GM21447 (cell line): ENCODE measurements around the gene TENM4.

Experiments
- ATAC-seq: cut with Tn5 transposase; IDR thresholded peaks from one replicate; pipeline ENCODE4 v1.9.1; 2021; ENCODE audit not compliant: unreplicated experiment

TENM4 gene

DNA sequence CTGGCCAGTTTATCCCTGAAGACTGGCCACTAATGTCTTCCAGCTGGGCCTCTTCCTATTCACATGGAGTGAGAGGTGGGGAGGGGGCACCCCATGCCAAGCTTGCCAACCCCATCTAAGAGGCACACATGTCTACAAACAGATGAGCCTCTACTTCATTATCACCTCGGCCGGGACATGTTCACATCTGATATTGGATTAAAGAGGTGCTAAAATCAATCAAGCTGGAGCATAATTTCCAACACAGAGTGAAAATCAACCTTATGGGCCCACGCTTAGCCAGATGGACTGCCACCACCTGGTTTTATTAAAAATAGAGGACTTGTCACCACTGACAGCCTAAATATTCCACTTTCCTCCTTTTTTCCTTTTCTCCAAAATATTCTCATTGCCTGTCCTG, 703.5 kb downstream of the TENM4 start:
- ATAC-seq = no peak

DNA sequence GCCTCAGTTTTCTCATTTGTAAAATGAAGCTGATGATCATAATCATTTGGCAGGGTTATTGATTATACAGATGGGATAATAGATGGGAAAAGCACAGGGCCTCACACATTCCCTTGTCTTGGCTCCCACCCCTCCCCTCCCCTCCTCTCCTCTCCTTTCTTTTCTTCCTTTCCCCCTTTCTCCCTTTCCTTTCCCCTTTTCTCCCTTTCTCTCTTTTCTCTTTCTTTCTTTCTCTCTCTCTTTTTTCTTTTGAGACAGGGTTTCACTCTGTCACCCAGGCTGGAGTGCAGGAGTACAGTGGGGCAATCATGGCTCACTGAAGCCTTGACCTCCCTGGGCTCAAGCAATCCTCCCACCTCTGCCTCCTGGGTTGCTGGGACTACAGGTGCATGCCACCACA, 705.1 kb downstream of the TENM4 start:
- ATAC-seq = no peak

DNA sequence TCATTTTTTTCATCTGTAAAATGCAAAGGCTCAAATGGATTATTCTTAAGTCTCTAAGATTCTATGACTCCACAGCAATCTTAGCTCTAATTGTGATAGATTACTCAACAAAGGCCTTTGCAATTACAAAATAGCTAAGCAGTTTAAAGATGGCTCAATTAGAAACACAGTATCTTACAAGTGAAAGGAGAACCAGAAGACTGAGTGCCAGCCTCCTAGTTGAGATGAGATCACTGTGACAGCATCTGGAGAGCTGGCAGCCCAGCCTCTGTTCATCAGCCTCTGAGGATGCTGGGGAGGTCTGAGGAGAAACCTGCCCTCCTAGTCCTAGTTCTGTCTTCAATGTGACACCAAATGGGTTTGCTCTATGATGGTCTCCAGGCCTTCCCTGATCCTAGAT, 707.8 kb downstream of the TENM4 start:
- ATAC-seq = no peak

DNA sequence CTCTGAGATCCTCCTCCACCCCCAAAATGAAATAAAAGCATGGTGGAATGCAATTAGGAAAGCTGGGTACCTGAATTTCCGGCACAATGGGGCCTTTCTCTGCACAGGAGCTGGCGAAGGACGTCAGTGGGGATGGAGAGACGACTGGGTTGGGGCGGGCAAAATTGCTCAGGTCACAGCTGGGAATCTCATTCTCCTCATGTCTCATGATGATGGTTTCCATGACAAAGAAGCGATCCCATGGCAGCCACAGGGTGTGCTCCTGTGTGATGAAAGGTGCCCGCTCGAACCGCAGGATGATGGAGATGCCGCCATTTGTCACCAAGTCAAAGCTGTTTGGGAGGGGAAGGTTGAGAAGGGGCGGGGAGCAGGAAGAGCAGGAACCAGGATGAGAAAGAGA, 708.6 kb downstream of the TENM4 start:
- ATAC-seq = no peak

DNA sequence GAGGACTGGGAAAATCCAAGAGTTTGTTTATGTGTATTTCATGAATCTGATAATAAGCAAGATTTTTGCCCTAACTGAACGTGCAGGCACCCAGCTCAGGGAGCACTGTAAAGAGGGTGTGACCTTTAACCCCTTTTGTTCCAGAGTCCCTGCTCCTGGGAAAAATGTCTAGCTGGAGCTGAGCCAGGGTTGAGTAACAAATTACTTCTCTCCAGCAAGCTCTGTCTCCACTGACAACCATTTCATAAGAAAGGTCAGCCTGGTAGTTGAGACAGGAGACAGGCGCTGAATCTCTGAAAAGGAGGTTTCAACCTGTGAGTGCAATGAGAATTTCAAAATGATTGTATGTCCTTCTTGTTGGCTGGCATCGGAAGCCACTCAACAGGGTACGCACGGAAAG, 709.8 kb downstream of the TENM4 start:
- no peak for ATAC-seq

DNA sequence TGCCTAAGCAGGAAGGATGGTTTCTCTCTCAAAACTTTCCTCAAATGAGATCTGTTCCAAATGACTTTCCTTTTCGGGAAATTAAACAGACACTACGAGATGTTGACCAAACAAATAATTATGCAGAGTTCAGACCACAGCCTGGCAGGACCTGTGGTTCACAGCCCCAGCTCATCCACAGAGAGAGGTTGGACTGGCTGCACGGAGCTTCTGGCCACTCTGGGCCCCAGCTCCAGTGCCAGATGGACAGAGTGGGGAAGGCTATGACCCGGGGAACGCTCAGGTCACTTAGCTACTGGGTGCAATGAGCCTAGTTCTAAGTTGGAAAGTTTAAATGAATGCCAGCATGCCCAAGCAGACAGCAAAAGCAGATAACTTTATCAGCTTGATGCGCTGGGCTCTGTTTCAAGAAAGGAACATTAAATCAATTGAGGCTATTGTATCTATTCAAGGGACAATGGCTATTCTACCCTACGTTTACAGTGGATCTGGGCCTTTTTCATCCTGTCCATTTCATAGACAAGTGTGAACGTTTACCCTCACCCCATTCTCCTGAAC, 710.5 kb downstream of the TENM4 start:
- ATAC-seq = no peak

DNA sequence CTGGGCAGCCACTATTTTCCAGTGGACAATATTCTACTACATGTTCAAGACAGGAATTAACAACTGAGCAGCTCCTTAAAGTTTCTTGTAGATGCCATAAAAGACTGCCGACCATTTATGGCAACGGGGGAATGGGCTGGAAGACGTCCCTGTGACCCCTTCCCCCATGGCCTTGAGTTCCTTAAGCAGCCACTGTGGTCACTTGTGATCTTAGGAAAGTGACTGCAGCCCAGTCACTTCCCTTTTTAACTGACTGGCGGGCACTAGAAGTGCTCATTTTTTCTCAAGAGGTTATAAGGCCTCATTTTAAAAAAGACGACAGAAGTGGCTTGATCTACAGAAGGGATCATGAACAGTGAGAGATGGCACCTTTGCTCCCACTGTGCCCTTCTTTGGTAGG, 713.0 kb downstream of the TENM4 start:
- ATAC-seq = no peak

DNA sequence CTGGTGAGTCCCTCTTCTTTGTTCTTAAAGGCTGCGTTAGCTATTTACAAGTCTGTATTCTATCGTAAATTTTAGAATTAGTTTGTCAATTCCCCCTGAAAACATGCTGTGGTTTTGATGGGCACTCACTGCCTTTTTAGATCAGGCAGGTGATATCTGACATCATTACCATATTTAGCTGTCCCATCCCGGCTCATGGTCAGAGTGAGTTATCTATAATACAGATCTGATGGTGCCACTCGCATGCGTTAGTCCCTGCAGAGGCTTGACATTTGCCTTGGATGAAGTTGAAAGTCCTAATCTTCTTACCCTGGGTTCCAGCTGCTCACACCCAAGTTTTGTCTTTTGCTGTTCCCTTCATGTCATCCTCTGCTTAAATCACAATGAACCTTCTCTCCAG, 715.6 kb downstream of the TENM4 start:
- no peak for ATAC-seq

DNA sequence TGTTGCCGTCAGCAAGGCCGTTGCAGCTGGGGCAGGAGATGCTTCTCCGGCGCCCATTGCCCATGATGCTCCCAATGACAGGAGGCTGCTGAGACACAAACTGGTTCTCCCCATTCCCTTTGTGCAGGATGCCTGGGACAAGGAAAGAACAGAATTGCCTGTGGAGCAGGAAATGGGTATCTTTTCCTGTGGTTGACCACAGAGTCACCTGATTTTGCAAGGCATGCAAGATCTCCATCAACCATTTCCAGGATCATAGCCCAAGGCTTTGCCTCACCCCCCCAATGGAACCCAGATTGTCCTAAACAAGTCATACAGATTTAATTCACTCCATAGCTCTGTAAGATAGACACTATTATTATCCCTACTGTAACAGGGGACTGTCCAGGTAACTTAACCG, 718.0 kb downstream of the TENM4 start:
- ATAC-seq = no peak

DNA sequence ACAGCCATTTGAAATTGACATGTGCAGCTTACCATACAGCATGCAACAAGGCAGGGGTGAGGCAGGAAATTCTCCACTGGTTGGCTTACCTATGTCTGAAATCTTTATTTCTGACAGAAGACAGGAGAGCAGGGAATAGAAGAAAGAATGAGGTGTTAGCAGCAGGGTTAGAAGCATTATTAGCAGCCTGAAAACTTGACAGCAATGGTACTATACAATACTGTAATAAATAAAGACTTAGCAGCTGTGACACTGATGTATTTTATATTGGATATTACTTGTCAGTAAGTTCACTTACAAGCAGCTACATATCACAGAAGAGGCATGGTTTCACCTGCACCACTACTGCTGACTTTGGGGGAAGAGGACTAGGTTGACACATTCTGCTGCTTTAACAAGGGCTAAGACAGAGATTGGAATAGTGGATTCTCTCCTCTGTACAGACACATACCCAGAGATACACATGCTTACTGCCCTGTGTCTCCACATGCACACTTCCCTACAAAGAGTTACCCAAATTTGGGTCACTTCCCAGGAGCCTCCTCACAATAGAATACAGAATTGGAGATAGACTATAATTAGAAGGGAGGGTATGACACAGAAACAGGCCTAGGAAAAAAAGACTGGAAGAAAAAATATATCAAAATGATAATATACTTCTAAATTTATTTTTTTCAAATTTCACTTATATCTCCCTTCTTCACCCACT, 720.4 kb downstream of the TENM4 start:
- ATAC-seq = no peak

DNA sequence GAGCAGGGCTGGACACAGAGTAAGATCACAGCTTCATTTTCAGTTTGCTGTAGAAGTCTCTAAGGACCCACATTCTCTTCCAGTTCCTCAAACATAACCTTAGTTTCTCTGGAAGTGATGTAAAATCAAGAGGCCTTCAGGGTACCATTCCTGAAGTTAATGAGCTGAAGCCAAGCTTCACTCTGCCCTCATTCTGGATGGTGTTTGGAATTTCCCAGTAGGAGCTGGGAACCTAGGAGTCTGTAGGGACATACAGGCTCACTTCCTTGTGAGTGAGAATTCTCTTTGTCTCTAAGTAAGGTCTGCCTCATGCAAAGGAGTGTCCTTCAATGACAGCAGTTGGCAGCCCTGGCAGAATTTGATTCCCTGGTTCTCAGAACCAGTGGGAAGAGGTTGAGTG, 723.8 kb downstream of the TENM4 start:
- ATAC-seq = no peak

DNA sequence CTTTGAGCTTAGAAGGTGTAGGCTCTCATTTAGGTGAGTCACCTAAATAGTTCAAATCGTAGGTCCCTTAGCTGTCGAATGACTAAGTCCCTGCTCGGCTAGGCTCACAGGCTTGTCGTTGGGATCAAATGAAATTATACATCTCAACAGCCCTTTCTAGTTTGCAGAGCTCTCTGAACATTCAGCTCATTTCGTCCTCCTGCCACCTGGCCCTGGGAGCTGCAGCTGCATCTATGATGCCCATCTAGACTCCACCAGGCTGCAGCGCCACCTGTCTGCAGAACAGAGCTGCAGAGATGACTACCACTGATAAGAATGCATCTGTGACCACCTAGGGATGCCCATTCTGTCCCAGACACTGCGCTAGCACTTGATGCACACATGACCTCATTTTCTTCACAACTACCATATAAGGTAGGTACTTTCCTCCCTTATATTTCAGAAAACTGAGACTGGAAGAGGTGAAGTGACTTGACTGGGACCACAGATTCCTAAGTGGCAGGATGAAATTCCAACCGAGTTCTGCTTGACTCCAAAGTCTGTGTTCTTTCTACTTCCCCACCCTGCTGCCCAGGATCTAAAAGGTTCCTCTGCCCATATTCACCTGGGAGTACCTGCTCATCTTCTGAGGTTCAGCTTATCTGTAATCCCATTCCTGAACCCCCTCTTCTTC, 725.1 kb downstream of the TENM4 start:
- ATAC-seq = no peak

DNA sequence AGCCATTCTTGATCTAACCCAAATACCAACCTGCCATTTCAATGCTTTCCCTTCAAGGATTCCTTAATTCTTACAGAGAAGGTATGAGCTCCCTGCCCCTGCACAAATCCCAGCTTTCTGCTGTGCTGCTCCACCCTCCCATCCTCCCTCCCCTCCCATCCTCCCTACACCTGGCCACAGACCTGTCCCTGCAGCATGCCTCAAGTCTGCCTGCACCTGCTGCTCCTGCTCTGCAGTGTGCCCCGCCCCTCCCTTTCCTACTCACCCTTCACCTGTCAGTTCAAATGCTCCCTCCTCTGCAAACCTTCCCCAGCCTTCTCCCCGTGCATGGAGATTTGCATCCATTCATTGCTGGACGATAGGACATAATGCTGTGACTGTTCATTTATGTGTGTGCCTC, 726.3 kb downstream of the TENM4 start:
- ATAC-seq = no peak

DNA sequence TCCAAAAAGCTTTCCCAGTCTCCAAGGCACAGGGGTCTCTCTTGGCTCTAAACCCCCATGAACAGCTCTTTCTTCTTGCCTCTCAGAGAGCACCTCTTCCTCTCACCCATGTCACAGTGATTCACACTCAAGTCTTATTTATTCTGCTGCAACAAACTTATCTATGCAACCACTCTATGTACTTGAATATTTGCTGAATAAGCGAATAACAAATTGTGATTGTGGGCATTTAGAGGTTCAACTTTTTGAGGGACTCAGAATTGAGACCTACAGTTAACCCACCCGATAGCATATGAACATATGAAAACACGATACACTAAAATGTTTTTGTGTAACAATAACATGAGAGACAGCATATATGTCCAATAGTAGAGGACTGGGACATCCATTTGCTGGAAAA, 729.1 kb downstream of the TENM4 start:
- no peak for ATAC-seq

DNA sequence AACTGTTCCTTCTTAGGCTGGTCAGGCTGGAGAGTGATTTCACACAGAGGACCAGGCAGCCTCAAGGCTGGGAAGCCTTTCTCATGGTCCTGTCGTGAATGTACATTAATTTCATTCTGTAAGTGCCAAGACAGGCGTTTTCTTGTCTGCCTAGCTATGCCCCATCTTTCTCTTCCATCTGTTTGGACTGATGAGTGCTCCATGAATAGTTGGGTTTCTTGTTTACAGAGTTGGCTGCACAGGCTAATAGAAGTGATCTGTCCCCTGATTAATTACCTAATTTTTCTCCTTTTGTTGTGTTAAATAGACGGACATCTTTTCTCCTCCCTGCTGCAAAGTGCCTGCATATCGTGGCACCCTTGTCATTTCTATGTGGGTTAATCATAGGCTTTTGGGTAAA, 730.4 kb downstream of the TENM4 start:
- ATAC-seq = no peak

DNA sequence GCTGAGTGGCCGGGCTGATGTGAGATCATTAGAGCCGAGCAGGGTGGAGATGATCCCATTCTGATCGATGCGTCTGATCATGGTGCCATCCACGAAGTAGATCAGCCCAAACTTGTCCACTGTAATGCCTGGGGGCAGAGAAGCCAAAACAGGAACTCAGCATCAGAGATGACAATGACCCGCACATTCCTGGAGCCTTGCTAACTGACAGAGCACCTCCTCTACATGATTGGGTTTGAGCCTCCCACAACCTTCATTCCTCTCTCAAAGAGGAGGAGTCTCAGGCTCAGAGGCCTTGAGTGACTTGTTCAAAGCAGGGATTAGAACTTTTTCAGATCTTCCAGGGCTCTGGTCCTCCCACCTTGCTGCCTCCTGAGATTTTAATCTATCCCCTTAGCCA, 732.4 kb downstream of the TENM4 start:
- no peak for ATAC-seq

DNA sequence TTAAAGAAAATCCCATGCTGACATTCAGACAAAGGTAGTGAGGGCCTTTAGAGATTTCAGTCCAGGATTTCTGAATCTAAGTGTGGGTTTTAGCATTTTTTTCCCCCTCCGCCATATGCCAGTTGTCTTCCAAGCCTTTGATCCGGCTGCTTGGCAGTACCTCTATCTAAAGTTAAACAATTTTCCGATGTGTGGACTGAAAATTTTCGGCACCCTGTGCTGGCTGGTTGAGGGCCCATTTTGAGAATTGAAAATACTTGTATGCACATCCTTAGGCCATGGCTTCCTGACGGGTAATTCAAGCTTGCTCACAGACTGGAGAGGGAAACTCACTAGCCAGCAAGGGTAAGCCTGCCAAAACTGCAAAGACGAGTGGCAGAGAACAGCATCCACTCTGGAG, 734.3 kb downstream of the TENM4 start:
- no peak for ATAC-seq

DNA sequence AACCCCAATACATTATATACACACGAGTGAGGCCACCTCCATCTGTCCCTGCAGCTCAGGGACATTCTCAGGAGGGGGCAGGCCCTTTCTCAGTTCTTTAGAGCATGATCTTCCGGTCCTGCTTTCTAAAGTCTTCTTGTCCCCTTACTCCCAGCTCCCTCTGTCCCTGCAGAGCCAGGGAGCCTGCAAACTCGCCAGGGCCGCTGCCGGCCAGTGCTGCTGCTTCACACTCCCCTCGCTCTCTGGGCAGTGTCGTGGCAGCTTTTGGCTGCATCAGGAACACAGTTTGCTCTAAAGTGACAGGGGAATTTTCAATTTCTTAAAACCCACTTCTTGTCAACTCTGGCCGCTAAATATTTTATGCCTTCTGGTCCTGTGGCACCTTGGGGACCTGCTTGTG, 736.0 kb downstream of the TENM4 start:
- no peak for ATAC-seq

DNA sequence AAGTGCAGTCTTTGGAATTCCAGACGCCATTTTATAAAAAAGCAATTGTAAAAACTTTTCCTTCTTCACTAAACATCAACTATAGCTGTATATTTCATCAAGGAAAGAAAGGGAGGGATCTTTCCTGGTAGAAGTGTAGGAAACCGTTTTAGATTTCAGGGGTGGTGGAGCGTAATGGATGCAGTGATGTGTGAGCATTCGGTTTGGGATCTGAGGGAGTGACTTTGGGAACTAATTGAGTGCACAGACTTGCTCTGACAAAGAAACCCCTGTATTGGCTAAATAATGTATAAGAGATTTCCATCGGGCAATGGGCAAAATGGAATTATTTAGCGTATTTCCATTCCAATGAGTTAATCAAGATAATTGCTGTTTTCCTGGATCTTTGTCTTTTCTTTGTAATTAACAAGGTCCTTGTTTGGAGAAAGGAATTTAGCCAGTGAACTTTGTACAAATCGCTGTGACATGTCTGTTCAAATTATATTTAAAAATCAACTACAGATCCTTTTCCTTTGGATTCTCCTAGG, 741.2 kb downstream of the TENM4 start:
- no peak for ATAC-seq

DNA sequence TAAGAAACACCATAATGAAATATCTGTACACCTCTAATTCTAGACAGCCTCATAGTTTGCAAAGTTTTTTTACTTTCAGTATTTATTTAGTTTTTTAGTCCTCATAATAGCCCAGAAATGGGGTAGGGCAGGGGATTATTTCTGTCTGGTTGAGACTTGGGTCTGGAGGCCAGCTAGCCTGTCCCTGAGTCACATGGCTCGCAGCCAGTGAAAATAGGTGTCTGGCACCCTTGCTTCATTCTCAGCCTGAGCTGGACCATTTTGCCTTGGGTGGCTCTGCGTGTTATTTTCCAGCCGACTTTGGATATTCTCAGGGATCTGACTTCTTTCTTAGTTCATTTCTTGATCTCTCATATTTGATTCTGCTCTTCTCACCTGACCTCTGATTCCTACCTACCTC, 742.2 kb downstream of the TENM4 start:
- no peak for ATAC-seq

DNA sequence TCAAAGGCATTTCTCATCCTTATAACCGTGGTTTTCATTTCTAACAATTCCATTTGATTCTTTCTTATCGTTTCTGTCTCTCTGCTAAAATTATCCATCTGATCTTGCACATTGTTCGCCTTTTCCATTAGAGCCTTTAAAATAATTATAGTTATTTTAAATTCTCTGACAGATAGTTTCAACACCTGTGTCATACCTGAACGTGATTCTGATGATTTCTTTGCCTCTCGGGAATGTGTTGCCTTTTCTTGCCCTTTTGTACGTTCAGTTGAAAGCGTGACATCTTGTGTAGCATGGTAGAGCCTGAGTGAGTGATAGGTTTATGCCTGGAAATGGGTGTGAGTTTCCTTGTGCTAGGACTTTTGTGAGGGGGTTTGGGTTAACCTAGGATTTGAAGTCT, 744.7 kb downstream of the TENM4 start:
- no peak for ATAC-seq

DNA sequence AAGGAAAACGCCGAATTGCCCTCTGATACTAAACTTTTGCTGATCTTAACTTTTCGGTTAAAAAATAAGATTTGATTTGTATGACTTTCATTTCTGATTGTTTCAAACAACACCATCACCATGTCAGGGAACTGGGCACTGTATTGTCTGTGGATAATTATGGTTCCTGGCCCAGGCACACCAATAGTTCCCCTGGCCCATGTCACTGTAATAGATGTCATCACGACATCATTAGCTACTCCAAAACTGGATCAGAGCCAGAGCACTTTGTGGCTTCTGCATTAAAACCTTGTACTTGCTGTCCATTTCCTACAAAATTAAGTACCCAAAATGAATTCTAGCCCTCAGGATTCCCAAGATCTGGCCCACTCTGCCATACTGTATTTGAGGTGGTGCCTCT, 746.7 kb downstream of the TENM4 start:
- no peak for ATAC-seq
